Coronary artery (tissue), 2 donors: Measurements from ENCODE around the gene CLCN4.

ENCODE experiments used
- DNase-seq: peaks from one replicate; pipeline ENCODE4 v3.0.0-alpha.2; 2017; ENCODE audit warnings: low spot score
- H3K27ac ChIP-seq, 2 donors: fragments of 200-600 bp; sonication (generic); one replicate each; pipeline ENCODE4 v1.5.1; 2016 to 2019
- H3K4me3 ChIP-seq: fragments of 200-600 bp; sonication (generic); 2 replicates; pipeline ENCODE4 v1.5.1; 2016; ENCODE audit warnings: mild to moderate bottlenecking, moderate library complexity
- CTCF ChIP-seq: fragments of 200-600 bp; sonication (generic); IDR thresholded peaks from one replicate; pipeline ENCODE4 v1.5.1; 2019; ENCODE audit warnings: antibody characterized with exemption

CLCN4 gene

GRCh38 chrX:10156199-10157031, at the start of gene CLCN4:
Gene CLCN4, plus strand, starts transcription at chrX:10156975. Its CDS starts 28,058 bp downstream, at chrX:10185033.
- TF ChIP-seq CTCF: no peak
- DNase-seq: no peak
- peak within 1 kb of the TSS; percentile 62 for H3K4me3 ChIP-seq

GRCh38 chrX:10107483-10107882, 49.3 kb upstream of the CLCN4 start:
- H3K4me3 ChIP-seq: no peak overlapping the region
- no peak for DNase-seq
- peak overlapping the region in 1 of 2 donors; percentile 45 for H3K27ac ChIP-seq
- TF ChIP-seq CTCF: no peak

More at GRCh38 chrX:10156199-10157031, at the start of gene CLCN4:
- H3K27ac ChIP-seq: peak within 1 kb of the TSS; percentile 41

- H3K27ac ChIP-seq: peak overlapping the region in 1 of 2 donors; percentile 38
- no peak overlapping the region for H3K4me3 ChIP-seq
- no peak for DNase-seq
- TF ChIP-seq CTCF: no peak
Observed at GRCh38 chrX:10108288-10108687, 48.5 kb upstream of the CLCN4 start.

- DNase-seq: no peak
- Histone ChIP-seq H3K27ac (no peak overlapping the region), H3K4me3 (no peak overlapping the region)
- TF ChIP-seq CTCF: no peak
Observed at GRCh38 chrX:10109695-10110094, 47.1 kb upstream of the CLCN4 start.

- no peak for DNase-seq
- no peak for TF ChIP-seq CTCF
- Histone ChIP-seq H3K4me3 (no peak overlapping the region), H3K27ac (peak overlapping the region in 1 of 2 donors; percentile 11)
Observed at GRCh38 chrX:10110316-10110935, 46.3 kb upstream of the CLCN4 start.

GRCh38 chrX:10110984-10111363, 45.8 kb upstream of the CLCN4 start:
- H3K4me3 ChIP-seq: no peak overlapping the region
- TF ChIP-seq CTCF: no peak
- DNase-seq: no peak
- peak overlapping the region in 1 of 2 donors; percentile 15 for H3K27ac ChIP-seq
